BLaER1 (cell line): ENCODE measurements around the gene SDK1.

Experiments used
- H3K27ac ChIP-seq: shearing (Covaris generic); formaldehyde crosslinking; 2 replicates; pipeline ENCODE4 v1.8.1; 2022
- H3K27me3 ChIP-seq: shearing (Covaris generic); formaldehyde crosslinking; 2 replicates; pipeline ENCODE4 v1.8.1; 2022
- H3K36me3 ChIP-seq: shearing (Covaris generic); formaldehyde crosslinking; 2 replicates; pipeline ENCODE4 v1.8.1; 2022
- H3K4me1 ChIP-seq: shearing (Covaris generic); formaldehyde crosslinking; 2 replicates; pipeline ENCODE4 v1.8.1; 2022
- H3K4me2 ChIP-seq: shearing (Covaris generic); formaldehyde crosslinking; 2 replicates; pipeline ENCODE4 v1.8.1; 2022
- H3K4me3 ChIP-seq: shearing (Covaris generic); formaldehyde crosslinking; 2 replicates; pipeline ENCODE4 v1.8.1; 2022
- H3K9ac ChIP-seq: shearing (Covaris generic); formaldehyde crosslinking; 2 replicates; pipeline ENCODE4 v1.8.1; 2022
- H3K9me3 ChIP-seq: shearing (Covaris generic); formaldehyde crosslinking; 2 replicates; pipeline ENCODE4 v1.8.1; 2022
- H4K20me1 ChIP-seq: shearing (Covaris generic); formaldehyde crosslinking; 2 replicates; pipeline ENCODE4 v1.8.1; 2022
- Cebpa-rat ChIP-seq: shearing (Covaris generic); IDR thresholded peaks from 2 replicates; pipeline ENCODE4 v1.8.1; 2022

Gene SDK1

DNA sequence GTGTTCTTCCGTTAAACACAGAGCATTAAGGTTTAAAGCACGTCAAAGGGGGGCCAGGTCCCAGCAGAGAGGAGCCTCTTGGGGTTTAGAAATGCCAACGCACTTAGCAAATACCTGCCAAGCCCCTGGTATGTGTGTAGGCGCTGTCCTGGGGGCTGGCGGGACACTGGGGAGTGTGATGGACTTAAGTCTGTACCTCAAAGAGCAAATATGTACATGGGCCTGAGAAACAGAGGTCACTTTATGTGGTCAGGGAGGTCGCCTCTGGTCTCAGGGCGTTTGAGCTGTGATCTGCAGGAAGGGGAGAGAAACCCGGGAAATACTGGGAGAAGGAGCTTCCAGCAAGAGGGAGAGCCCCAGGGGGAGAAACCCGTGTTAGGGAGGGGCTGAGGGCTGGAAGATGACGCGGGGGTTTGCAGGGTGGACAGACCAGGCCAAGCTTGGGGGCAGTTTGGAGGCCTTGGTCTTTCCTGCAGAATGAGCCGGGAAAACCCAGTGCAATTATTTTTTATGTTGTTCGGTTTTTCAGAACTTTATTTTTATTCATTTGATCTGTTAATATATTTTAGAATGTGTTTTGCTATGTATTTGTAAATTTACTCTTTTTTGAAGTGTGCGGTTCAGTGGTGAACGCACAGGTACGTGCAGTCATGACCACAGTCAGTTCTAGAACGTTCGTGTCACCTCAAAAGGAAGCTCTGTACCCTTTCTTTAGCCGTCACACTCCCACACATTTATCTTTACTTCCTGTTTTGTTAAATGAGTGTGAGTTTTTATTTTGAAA, 939.7 kb downstream of the SDK1 start:
- Histone ChIP-seq H3K27ac (no peak overlapping the region), H3K4me1 (no peaks in the 10 kb centered on the region), H3K36me3 (no peaks in the 10 kb centered on the region), H3K4me3 (no peak overlapping the region), H3K9ac (no peak overlapping the region), H3K9me3 (no peaks in the 10 kb centered on the region), H3K27me3 (no peaks in the 10 kb centered on the region), H4K20me1 (no peaks in the 10 kb centered on the region), H3K4me2 (no peak overlapping the region)
- no peak for TF ChIP-seq Cebpa-rat

DNA sequence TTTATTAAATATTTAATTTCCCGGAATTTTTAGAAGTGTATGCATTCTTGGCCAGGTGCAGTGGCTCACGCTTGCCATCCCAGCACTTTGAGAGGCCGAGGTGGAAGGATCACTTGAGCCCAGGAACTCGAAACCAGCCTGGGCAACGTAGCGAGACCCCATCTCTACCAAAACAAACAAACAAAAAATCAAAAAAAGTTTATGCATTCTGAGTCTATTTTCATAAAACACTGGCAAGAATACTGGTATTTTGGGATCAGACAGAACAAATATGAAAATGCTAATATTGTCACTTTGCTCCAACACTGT, 940.2 kb downstream of the SDK1 start:
- no peaks in the 10 kb centered on the region for H3K9me3 ChIP-seq

DNA sequence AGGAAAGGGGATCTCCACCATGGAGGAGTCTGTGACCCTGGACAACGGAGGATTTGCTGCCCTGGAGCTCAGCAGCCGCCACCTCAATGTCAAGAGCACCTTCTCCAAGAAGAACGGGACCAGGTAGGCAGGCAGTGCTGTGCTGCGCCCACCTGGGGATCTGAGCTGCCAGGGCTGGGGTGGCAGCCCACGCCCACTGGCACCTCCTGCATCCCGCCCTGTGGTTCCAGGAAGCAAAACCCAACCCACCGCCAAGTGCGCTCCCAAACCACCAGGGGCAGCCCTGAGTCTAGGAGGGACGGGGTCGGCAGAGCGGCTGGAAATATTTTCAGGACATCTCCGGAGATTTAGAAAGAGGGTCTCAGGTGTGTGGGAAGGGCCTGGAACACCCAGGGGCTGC, 940.7 kb downstream of the SDK1 start:
- Histone ChIP-seq H4K20me1 (no peaks in the 10 kb centered on the region), H3K9ac (no peak overlapping the region), H3K4me1 (no peaks in the 10 kb centered on the region), H3K27ac (no peak overlapping the region), H3K4me3 (no peak overlapping the region), H3K9me3 (no peaks in the 10 kb centered on the region), H3K4me2 (no peak overlapping the region), H3K36me3 (no peaks in the 10 kb centered on the region), H3K27me3 (no peaks in the 10 kb centered on the region)
- no peak for TF ChIP-seq Cebpa-rat

More for the DNA sequence above, 940.2 kb downstream of the SDK1 start:
- no peak overlapping the region for H3K9ac ChIP-seq
- no peaks in the 10 kb centered on the region for H3K36me3 ChIP-seq
- H3K4me1 ChIP-seq, result no peaks in the 10 kb centered on the region
- H3K4me2 ChIP-seq, result no peak overlapping the region
- TF ChIP-seq Cebpa-rat, result no peak
- no peak overlapping the region for H3K27ac ChIP-seq
- H3K27me3 ChIP-seq, result no peaks in the 10 kb centered on the region
- no peaks in the 10 kb centered on the region for H4K20me1 ChIP-seq
- H3K4me3 ChIP-seq, result no peak overlapping the region

DNA sequence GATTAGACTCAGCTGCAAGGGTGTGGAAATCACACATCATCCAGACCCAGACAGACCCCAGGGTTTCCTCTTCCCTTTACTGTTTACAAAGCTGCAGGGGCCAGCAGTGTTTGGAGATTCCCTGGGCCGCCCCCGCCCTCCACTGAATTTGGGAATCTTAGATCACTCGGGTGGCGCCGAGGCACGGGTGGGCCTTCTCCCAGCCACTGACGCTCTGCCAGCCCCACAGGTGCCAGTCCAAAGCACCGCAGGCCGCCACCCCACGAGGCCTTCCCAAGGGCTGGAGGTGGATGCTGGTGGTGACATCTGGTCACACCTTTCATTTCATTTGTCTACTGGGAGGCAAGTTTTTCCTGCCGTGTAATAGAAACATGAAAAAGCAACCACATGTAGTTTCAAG, 941.7 kb downstream of the SDK1 start:
- no peak overlapping the region for H3K4me2 ChIP-seq
- H3K9ac ChIP-seq, result no peak overlapping the region
- H3K4me3 ChIP-seq, result no peak overlapping the region
- H3K4me1 ChIP-seq, result no peaks in the 10 kb centered on the region
- H3K9me3 ChIP-seq, result no peaks in the 10 kb centered on the region
- no peak for TF ChIP-seq Cebpa-rat
- H3K36me3 ChIP-seq, result no peaks in the 10 kb centered on the region
- H3K27me3 ChIP-seq, result no peaks in the 10 kb centered on the region
- no peaks in the 10 kb centered on the region for H4K20me1 ChIP-seq
- H3K27ac ChIP-seq, result no peak overlapping the region

DNA sequence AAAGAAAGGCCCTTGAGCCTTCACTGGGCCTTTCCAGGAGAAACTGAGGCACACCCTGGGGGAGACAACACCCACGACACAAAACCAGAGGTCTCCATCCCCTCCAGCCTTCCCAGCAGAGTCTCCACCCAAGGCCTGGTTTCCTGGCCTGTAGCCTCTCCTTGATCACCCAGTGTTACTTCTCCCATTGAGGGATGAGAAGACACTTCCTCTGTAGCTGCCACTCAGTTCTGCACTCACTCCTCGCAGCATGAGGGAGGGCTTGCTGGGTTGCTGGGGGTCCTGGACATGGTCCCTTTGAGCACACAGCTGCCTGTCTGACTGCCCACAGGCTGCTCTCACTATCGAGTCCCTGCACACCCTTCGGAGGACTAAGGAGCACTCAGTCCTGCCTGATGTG, 943.0 kb downstream of the SDK1 start:
- no peak overlapping the region for H3K9ac ChIP-seq
- H3K4me2 ChIP-seq, result no peak overlapping the region
- no peaks in the 10 kb centered on the region for H3K9me3 ChIP-seq
- no peak for TF ChIP-seq Cebpa-rat
- no peaks in the 10 kb centered on the region for H3K27me3 ChIP-seq
- no peak overlapping the region for H3K27ac ChIP-seq
- H4K20me1 ChIP-seq, result no peaks in the 10 kb centered on the region
- H3K4me3 ChIP-seq, result no peak overlapping the region
- no peaks in the 10 kb centered on the region for H3K4me1 ChIP-seq
- no peaks in the 10 kb centered on the region for H3K36me3 ChIP-seq

DNA sequence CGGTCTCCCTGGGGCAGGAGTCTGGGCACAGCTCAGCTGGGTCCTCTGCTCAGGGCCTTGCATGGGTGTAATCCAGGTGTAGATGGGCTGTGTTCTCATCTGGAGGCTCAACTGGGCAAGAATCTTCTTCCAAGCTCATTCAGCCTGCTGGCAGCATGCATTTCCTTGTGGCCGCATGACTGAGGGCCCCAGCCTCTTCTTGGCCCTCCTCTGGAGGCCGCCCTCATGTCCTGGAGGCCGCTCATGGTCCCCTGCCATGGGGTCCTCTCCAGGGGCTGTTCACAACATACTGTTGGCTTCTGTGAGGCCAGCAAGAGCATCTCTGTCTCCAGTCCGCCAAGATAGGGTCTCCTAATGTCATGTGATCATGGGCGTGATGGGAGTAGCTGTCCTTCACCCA, 943.6 kb downstream of the SDK1 start:
- Histone ChIP-seq H3K9me3 (no peaks in the 10 kb centered on the region), H3K4me1 (no peaks in the 10 kb centered on the region), H4K20me1 (no peaks in the 10 kb centered on the region), H3K9ac (no peak overlapping the region), H3K36me3 (no peaks in the 10 kb centered on the region), H3K27me3 (no peaks in the 10 kb centered on the region), H3K4me2 (no peak overlapping the region), H3K4me3 (no peak overlapping the region), H3K27ac (no peak overlapping the region)
- TF ChIP-seq Cebpa-rat, result no peak

DNA sequence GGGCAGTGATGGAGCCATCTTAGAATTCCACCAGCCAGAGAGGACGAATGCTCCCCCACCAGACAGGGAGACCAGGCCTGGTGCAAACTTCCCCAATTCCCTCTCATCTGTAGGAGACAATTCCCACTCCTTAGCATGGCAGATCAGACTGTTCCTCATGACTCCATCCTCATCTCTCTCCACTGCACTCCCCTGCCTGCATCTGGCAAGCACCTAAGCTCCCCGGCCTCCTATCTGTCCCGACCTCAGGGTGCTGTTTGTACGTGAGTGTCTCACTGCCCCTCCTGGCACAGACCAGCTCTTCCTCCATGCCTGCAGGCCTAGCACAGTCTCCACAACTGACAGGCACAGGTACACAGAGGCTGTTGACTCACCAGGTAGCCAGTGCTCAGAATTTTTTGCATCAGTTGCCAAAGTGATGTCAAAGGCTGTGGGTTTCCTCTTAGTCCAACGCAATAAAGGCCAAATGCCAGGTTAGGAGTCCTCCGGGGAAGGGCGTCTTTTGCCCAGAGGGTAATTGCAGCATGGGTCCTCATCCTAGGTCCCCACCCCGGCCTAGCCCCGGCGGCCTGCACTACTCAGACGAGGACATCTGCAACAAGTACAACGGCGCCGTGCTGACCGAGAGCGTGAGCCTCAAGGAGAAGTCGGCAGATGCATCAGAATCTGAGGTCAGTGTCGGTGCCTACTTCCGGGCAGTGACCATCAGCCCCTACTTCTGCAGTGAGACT, 944.2 kb downstream of the SDK1 start:
- no peak overlapping the region for H3K4me3 ChIP-seq
- H3K9me3 ChIP-seq, result no peaks in the 10 kb centered on the region
- no peak overlapping the region for H3K9ac ChIP-seq
- H3K36me3 ChIP-seq, result no peaks in the 10 kb centered on the region
- no peaks in the 10 kb centered on the region for H4K20me1 ChIP-seq
- no peak overlapping the region for H3K27ac ChIP-seq
- H3K4me2 ChIP-seq, result no peak overlapping the region
- no peak for TF ChIP-seq Cebpa-rat
- no peaks in the 10 kb centered on the region for H3K27me3 ChIP-seq
- H3K4me1 ChIP-seq, result no peaks in the 10 kb centered on the region

DNA sequence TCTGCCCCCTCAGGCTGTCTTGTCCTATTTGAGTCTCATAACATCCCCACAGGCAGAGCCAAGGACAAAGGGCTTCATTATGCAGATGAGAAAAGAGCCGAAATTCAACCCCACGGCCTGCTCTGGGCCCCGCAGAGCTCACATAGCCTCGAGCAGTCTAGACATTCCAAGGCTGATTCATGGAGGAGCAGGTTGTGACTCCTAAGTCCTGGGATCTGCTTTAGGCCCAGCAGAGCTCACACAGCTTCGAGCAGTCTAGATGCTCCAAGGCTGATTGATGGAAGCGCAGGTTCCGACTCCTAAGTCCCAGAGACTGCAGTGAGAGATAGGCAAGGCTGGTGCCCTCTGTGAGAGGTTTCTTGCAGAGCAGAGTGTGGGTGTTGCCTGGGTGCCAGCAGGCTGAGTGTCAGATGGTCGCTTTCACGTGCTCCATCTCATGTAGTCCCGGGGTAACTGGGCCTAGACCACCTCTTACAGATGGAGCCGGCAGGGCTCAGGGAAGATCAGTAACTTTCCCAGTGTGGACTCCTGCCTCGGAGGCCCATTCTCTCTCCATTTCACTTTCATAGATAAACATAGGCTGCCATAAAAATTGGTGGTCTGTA, 944.9 kb downstream of the SDK1 start:
- Histone ChIP-seq H3K36me3 (no peaks in the 10 kb centered on the region), H3K9ac (no peak overlapping the region), H3K4me2 (no peak overlapping the region), H3K27me3 (no peaks in the 10 kb centered on the region), H3K9me3 (no peaks in the 10 kb centered on the region), H4K20me1 (no peaks in the 10 kb centered on the region), H3K27ac (no peak overlapping the region), H3K4me3 (no peak overlapping the region), H3K4me1 (no peaks in the 10 kb centered on the region)
- no peak for TF ChIP-seq Cebpa-rat

DNA sequence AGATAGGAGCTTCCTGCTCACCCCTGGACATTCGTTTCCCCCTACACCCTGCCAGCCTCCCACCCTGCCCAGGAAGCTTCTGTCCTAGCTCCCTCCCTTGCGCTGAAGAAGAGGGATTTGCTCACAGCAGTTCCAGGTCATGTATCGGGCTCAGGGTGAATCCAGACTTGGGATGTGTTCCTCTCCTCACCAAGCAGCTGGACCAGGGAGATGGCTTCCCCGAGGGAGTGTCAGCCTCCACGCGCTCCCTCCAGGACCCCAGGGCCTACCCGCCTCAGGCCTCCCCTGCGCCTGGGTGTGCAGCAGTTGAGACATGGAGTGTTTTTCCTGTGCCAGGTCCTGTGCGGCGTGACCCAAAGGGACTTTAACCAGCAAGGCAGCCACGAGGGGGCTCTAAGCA, 945.5 kb downstream of the SDK1 start:
- Histone ChIP-seq H3K27ac (no peak overlapping the region), H3K9me3 (no peaks in the 10 kb centered on the region), H4K20me1 (no peaks in the 10 kb centered on the region), H3K4me2 (no peak overlapping the region), H3K4me3 (no peak overlapping the region), H3K36me3 (no peaks in the 10 kb centered on the region), H3K4me1 (no peaks in the 10 kb centered on the region), H3K9ac (no peak overlapping the region), H3K27me3 (no peaks in the 10 kb centered on the region)
- TF ChIP-seq Cebpa-rat, result no peak

DNA sequence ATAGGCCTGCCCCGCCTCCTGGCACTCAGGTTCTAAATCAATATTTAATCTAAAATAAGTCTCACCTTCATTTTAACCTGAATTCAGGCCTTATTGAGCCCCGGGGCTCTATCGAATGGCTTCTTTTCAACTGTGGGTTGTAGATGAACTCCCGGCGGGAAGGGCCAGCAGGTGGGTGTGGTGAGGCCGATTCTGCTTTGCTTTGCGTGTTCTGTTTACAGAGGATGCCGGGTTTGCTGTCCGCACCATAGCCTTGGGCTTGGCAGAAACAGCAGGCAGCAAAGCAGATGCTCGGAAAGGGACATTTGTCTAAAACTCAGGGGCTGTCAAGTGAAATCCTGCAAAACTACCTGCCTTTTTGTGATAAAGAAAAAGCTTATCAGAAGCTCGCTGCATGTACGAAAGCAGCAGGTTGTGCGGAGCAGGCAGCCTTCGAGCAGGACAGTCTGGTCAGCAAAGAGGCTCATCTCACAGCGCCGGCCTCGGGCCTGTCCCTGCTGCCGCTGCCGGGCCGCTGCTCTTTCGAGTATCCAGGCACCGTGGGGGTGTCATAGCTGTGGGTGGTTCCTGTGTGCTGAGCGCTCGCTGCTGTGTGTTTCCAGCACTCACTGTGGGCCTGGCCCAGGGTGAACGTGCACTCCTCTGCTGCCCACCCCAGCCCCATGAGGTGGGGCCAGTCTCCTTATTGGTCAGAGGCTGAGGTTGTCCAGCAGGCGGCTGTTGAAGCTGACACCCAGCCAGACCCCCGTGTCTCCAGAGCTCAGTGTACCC, 946.2 kb downstream of the SDK1 start:
- no peaks in the 10 kb centered on the region for H3K36me3 ChIP-seq
- no peaks in the 10 kb centered on the region for H3K9me3 ChIP-seq
- H3K4me3 ChIP-seq, result no peak overlapping the region
- no peaks in the 10 kb centered on the region for H4K20me1 ChIP-seq
- TF ChIP-seq Cebpa-rat, result no peak
- no peak overlapping the region for H3K27ac ChIP-seq
- no peak overlapping the region for H3K9ac ChIP-seq
- H3K4me2 ChIP-seq, result no peak overlapping the region
- no peaks in the 10 kb centered on the region for H3K4me1 ChIP-seq
- H3K27me3 ChIP-seq, result no peaks in the 10 kb centered on the region
